HepG2 (cell line): ENCODE data around the gene STK36. TPM values are rescaled to one million over a fixed set of nuclear protein-coding genes. Genes with fewer than 3 reads are reported as not detected.

Experiments used
- BCL6 ChIP-seq: IDR thresholded peaks from 2 replicates; pipeline ENCODE4 v1.6.1; 2016; ENCODE audit warnings: missing genetic modification reagents, missing compliant biosample characterization
- HMG20B ChIP-seq: conservative IDR thresholded peaks from 2 replicates; pipeline ENCODE4 v1.6.1; 2016; ENCODE audit warnings: missing genetic modification reagents, missing compliant biosample characterization
- SCMH1 ChIP-seq: sonication (generic); formaldehyde crosslinking; IDR thresholded peaks from 2 replicates; pipeline ENCODE4 v1.9.0; 2021; ENCODE audit warnings: missing genetic modification reagents, mild to moderate bottlenecking, borderline replicate concordance
- TFDP1 ChIP-seq: IDR thresholded peaks from 2 replicates; pipeline ENCODE4 v1.6.1; 2016; ENCODE audit warnings: missing compliant biosample characterization, missing genetic modification reagents, borderline replicate concordance
- TFE3 ChIP-seq: IDR thresholded peaks from 2 replicates; pipeline ENCODE4 v1.6.1; 2016
- THAP9 ChIP-seq: sonication (generic); formaldehyde crosslinking; IDR thresholded peaks from 2 replicates; pipeline ENCODE4; 2020; ENCODE audit warnings: missing genetic modification reagents, mild to moderate bottlenecking, borderline replicate concordance
- ZBTB26 ChIP-seq: IDR thresholded peaks from 2 replicates; pipeline ENCODE4 v1.6.1; 2016; ENCODE audit warnings: missing compliant biosample characterization, missing genetic modification reagents, borderline replicate concordance
- ZHX2 ChIP-seq, 2 experiments: sonication (generic) in 1 of 2; formaldehyde crosslinking in 1 of 2; IDR thresholded peaks; 2 replicates each; pipeline versions ENCODE4 v1.6.1 to v1.9.0; 2014 to 2022; ENCODE audit warnings: antibody characterized with exemption in 1 of 2, borderline replicate concordance in 1 of 2, inconsistent platforms in 1 of 2, low read depth in 1 of 2, missing genetic modification reagents in 1 of 2
- ZNF235 ChIP-seq: sonication (generic); formaldehyde crosslinking; IDR thresholded peaks from 2 replicates; pipeline ENCODE4 v1.8.1; 2023; ENCODE audit warnings: mild to moderate bottlenecking, missing genetic modification reagents, borderline replicate concordance
- ZNF484 ChIP-seq: sonication (generic); formaldehyde crosslinking; IDR thresholded peaks from 2 replicates; pipeline ENCODE4 v1.5.1; 2020; ENCODE audit warnings: mild to moderate bottlenecking, low read depth, missing genetic modification reagents, borderline replicate concordance
- ZNF549 ChIP-seq: sonication (generic); formaldehyde crosslinking; IDR thresholded peaks from 2 replicates; pipeline ENCODE4 v1.5.0; 2020; ENCODE audit warnings: missing genetic modification reagents
- ZNF552 ChIP-seq: sonication (generic); formaldehyde crosslinking; IDR thresholded peaks from 2 replicates; pipeline ENCODE4 v1.9.0; 2022; ENCODE audit warnings: missing genetic modification reagents, mild to moderate bottlenecking, borderline replicate concordance
- ZNF629 ChIP-seq: sonication (generic); formaldehyde crosslinking; conservative IDR thresholded peaks from 2 replicates; pipeline ENCODE4 v1.5.0; 2020; ENCODE audit warnings: missing genetic modification reagents
- polyA plus RNA-seq, 8 experiments: library from polyadenylated mRNA; depleted of rRNA in 3 of 8; stranded (reverse) in 7 of 8; unstranded in 1 of 8; fragments of >200 nt; fragmentation: Illumina TruSeq in 4 of 8; extraction: Trizol in 4 of 8; gene quantifications; 2 replicates each; pipeline versions ENCODE4 v1.2.1 to v1.2.3, GENCODE V29; 2011 to 2016; ENCODE audit warnings: low read depth in 4 of 8, missing spikeins in 1 of 8, mixed read lengths in 1 of 8; ENCODE audit not compliant: insufficient read depth in 1 of 8
- total RNA-seq, 5 experiments: library from RNA; depleted of rRNA; stranded (reverse); fragments of >200 nt; fragmentation: Illumina TruSeq; extraction: Trizol; gene quantifications; 2 replicates each; pipeline ENCODE4 v1.2.3, GENCODE V29; 2016; ENCODE audit warnings: low read depth in 1 of 5

STK36 gene
- total and polyA plus RNA-seq, 2 of the 13 experiments (the other 11 are each of a cell fraction or from before 2014, with no cell fraction given) = 45.9 to 83.5 TPM

GRCh38 chr2:218671654-218672566, at the start of gene STK36, which contains the start of gene RNF25 (continued):
- TF ChIP-seq ZNF552 (CRISPR knock-in tag) (no peak), TFDP1 (CRISPR knock-in tag) (no peak), TFE3 (CRISPR knock-in tag) (no peak), ZNF629 (CRISPR knock-in tag) (no peak), HMG20B (CRISPR knock-in tag) (no peak), ZHX2 (IDR thresholded peaks at IDR 0.05; ENCODE audit: low read depth) (no peak), ZHX2 (CRISPR knock-in tag; IDR thresholded peaks at IDR 0.05; ENCODE audit: borderline replicate concordance) (no peak), ZNF235 (CRISPR knock-in tag) (peak; percentile 72; the same call in 1 of the 2 replicates), ZBTB26 (CRISPR knock-in tag) (0 out of 2 replicates have a peak, but pooled peaks have one; percentile 34), SCMH1 (CRISPR knock-in tag) (no peak), ZNF484 (CRISPR knock-in tag) (no peak), BCL6 (CRISPR knock-in tag) (no peak; the same call in 1 of the 2 replicates), THAP9 (CRISPR knock-in tag) (peak; percentile 89), ZNF549 (CRISPR knock-in tag) (no peak)
